PC-9 (cell line): Measurements from ENCODE around the gene SCAF8. TPM values are rescaled to one million over a fixed set of nuclear protein-coding genes. Genes with fewer than 3 reads are reported as not detected.

Experiments
- BruUV-seq: library from RNA; stranded (reverse); fragments of 400-500 nt; replicated peaks from 2 replicates; lab custom pipeline; 2021; lab: Mats Ljungman, UMichigan
- CTCF ChIA-PET: fragments of 300-600 bp; sonication (Branson Sonifier 250); formaldehyde crosslinking; loops from one replicate; lab custom pipeline; 2022; ENCODE audit warnings: antibody characterized with exemption; lab: Charles Lee
- POLR2A ChIA-PET: fragments of 300-600 bp; sonication (Branson Sonifier 250); formaldehyde crosslinking; loops from one replicate; lab custom pipeline; 2022; ENCODE audit warnings: antibody characterized with exemption; ENCODE audit not compliant: unreplicated experiment; lab: Charles Lee
- DNase-seq, 2 experiments: peaks; one replicate each; pipeline versions ENCODE4 v3.0.0 to v3.0.0-alpha.2; 2015 to 2022; ENCODE audit warnings: mixed read lengths in 1 of 2
- H2AFZ ChIP-seq: fragments of 200-600 bp; sonication (generic); 2 replicates; pipeline ENCODE4 v1.8.1; 2017; ENCODE audit warnings: antibody characterized with exemption
- H3F3A ChIP-seq: fragments of 200-600 bp; sonication (generic); 2 replicates; pipeline ENCODE4 v1.8.1; 2017; ENCODE audit warnings: antibody characterized with exemption, mild to moderate bottlenecking, low read depth; ENCODE audit not compliant: insufficient read depth
- H3K27ac ChIP-seq: fragments of 200-600 bp; sonication (generic); 2 replicates; pipeline ENCODE4 v1.6.1; 2016; ENCODE audit warnings: mixed run types
- H3K27me3 ChIP-seq: fragments of 200-600 bp; sonication (generic); 2 replicates; pipeline ENCODE4 v1.6.1; 2016; ENCODE audit warnings: low read depth, mixed run types; ENCODE audit not compliant: insufficient read depth
- H3K36me3 ChIP-seq: fragments of 200-600 bp; sonication (generic); 2 replicates; pipeline ENCODE4 v1.6.1; 2016; ENCODE audit warnings: low read depth, mixed run types
- H3K4me1 ChIP-seq: fragments of 200-600 bp; sonication (generic); replicated peaks from 2 replicates; pipeline ENCODE4 v1.6.1; 2016; ENCODE audit warnings: mixed run types; ENCODE audit not compliant: insufficient read depth
- H3K4me2 ChIP-seq: fragments of 200-600 bp; sonication (generic); 2 replicates; pipeline ENCODE4 v1.6.1; 2017; ENCODE audit warnings: mixed run types
- H3K4me3 ChIP-seq: fragments of 200-600 bp; sonication (generic); 2 replicates; pipeline ENCODE4 v1.6.1; 2016; ENCODE audit warnings: mixed run types
- H3K79me2 ChIP-seq: fragments of 200-600 bp; sonication (generic); 2 replicates; pipeline ENCODE4 v1.6.1; 2017; ENCODE audit warnings: low read depth, mixed run types
- H3K9me2 ChIP-seq: fragments of 200-600 bp; sonication (generic); 2 replicates; pipeline ENCODE4 v1.8.1; 2017; ENCODE audit warnings: mild to moderate bottlenecking; ENCODE audit not compliant: insufficient read depth
- H3K9me3 ChIP-seq: fragments of 200-600 bp; sonication (generic); 2 replicates; pipeline ENCODE4 v1.8.1; 2016; ENCODE audit warnings: low read depth; ENCODE audit not compliant: insufficient read depth
- H4K20me1 ChIP-seq: fragments of 200-600 bp; sonication (generic); 2 replicates; pipeline ENCODE4 v1.8.1; 2017; ENCODE audit not compliant: insufficient read depth
- CTCF ChIP-seq: fragments of 200-600 bp; sonication (generic); conservative IDR thresholded peaks from 2 replicates; pipeline ENCODE4 v1.6.1; 2017; ENCODE audit warnings: mixed run types, antibody characterized with exemption, mild to moderate bottlenecking, moderate library complexity
- EZH2 ChIP-seq: fragments of 200-600 bp; sonication (generic); IDR thresholded peaks from 2 replicates; pipeline ENCODE4 v1.8.0; 2017; ENCODE audit warnings: antibody characterized with exemption, low read depth
- intact Hi-C: fragments of 100-400 bp; cut with micrococcal nuclease; formaldehyde crosslinking; loops from one replicate; pipeline ENCODE4 v1.10.0; 2022; ENCODE audit not compliant: unreplicated experiment
- total RNA-seq: library from RNA; stranded (reverse); gene quantifications from 2 replicates; pipeline ENCODE4 v1.2.3, GENCODE V29; 2021

The SCAF8 gene
- total RNA-seq, 1 experiment from 2014 or later: 22.7 TPM

DNA sequence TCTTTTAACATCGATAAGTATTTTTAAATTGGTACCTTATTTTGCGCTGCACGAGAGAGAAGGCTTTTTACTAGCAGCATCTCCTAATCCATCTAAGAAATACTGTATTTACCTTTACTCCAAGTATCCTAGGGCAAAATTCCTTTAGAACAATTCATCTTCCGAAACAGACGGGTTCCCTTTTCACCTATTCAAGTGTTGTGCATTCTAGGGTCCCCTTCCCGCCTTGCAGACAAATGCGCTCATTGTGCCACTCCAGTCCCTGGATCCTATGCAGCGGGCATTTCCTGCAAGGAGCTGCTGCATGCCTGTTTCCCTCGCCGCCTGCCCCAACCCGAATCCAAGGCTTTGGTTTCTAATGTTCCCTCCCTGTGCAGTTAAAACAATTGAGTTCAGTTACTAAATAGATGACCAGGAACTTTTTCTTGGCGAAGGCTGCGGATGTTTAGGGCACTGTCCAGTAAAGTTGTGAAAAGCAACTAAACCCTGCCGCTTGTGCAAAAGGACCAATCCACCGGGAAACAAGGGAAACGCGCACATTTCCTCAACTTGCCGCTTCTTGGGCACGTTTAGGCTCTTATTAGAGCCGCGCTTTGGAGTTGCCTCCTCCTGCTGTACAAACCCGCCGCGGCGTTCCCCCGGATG lies 556 bp upstream of the SCAF8 start:
- intact Hi-C loops: loop anchor here (1.0 to 5.0 kb wide), 3 partner anchors 55 to 73 kb away; no protein-coding TSS in a partner anchor
- TF ChIP-seq EZH2 (no peak), CTCF (no peak; the same call in none of the 2 replicates)

GRCh38 chr6:154733626-154734382 lies 588 bp downstream of the SCAF8 start:
- Histone ChIP-seq H3K27ac (peak overlapping the region; percentile 91), H3F3A (peaks cover 14% of the 10 kb centered on the region), H3K9me3 (no peaks in the 10 kb centered on the region), H3K79me2 (peaks cover 52% of the 10 kb centered on the region), H3K36me3 (0 out of 2 replicates have a peak, but pooled peaks cover 3% of the 10 kb centered on the region), H3K4me3 (peak overlapping the region; percentile 89), H4K20me1 (peaks cover 47% of the 10 kb centered on the region), H3K4me1 (peaks cover 23% of the 10 kb centered on the region), H2AFZ (peak overlapping the region; percentile 82), H3K4me2 (peak overlapping the region; percentile 81), H3K27me3 (no peaks in the 10 kb centered on the region), H3K9me2 (no peaks in the 10 kb centered on the region)
- no TSS peak for BruUV-seq
- ChIA-PET POLR2A (no interaction called here), CTCF (no interaction called here)
- DNase-seq: peak; percentile 90 to 92
- intact Hi-C loops: loop anchor here (1.0 to 5.0 kb wide), 3 partner anchors 57 to 71 kb away; no protein-coding TSS in a partner anchor
- TF ChIP-seq CTCF: no peak
- no peak for TF ChIP-seq EZH2

More for the DNA sequence above, 556 bp upstream of the SCAF8 start:
- Histone ChIP-seq H2AFZ (peak overlapping the region; percentile 90), H3K4me2 (peak overlapping the region; percentile 81), H3K9me3 (no peaks in the 10 kb centered on the region), H3K9me2 (no peaks in the 10 kb centered on the region), H3K4me3 (peak overlapping the region; percentile 89), H4K20me1 (peaks cover 35% of the 10 kb centered on the region), H3F3A (peaks cover 14% of the 10 kb centered on the region), H3K27me3 (no peaks in the 10 kb centered on the region), H3K79me2 (peaks cover 40% of the 10 kb centered on the region), H3K4me1 (peaks cover 23% of the 10 kb centered on the region), H3K36me3 (0 out of 2 replicates have a peak, but pooled peaks cover 3% of the 10 kb centered on the region), H3K27ac (peak overlapping the region; percentile 91)
- ChIA-PET CTCF (no interaction called here), POLR2A (no interaction called here)
- BruUV-seq: TSS peak; percentile 63
- DNase-seq: peak; percentile 43 to 69

DNA sequence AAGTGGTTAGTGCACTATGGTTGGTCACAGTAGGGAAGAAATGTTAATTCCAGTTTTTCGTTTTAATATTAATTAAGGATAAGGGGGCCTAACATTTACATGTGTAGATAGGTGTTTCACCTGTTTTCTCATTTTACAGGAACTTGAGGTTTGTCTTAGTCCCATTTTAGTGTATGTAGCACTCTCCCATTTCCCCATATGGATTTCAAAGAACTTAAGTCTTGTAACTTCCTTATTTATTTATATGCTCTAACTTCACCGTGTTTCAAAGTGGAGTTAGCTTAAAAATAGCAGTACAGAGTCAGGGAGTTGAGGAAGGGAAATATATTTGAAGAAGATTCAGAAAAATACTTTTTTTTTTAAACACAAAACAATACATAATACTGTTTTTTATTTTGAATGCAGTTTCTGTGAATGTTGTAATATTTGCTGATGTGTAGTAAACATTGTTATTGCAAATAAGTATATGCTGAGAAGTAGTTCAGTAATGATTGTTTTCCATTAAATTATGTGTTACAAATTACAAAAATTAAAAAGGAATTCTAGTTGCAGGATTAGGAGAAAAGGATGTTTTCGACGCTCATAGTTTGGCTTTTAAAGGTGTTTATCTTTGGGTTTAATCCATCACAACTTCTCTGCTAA lies 3.5 kb downstream of the SCAF8 start:
- no peak for DNase-seq
- H3F3A ChIP-seq: peaks cover 10% of the 10 kb centered on the region
- intact Hi-C loops: no loop called here
- no peak overlapping the region for H3K27ac ChIP-seq
- H3K36me3 ChIP-seq: 0 out of 2 replicates have a peak, but pooled peaks cover 3% of the 10 kb centered on the region
- peaks cover 16% of the 10 kb centered on the region for H3K4me1 ChIP-seq
- H3K4me3 ChIP-seq: no peak overlapping the region
- no peak overlapping the region for H2AFZ ChIP-seq
- 0 out of 2 replicates have a peak overlapping the region, but pooled peaks have one; percentile 2 for H3K4me2 ChIP-seq
- BruUV-seq: no TSS peak
- no peaks in the 10 kb centered on the region for H3K27me3 ChIP-seq
- H3K9me2 ChIP-seq: no peaks in the 10 kb centered on the region
- ChIA-PET POLR2A (no interaction called here), CTCF (interaction anchor here (0.8 kb wide), 1 partner anchor 14 kb away, joined by 12 read pairs; no protein-coding TSS in a partner anchor)
- H4K20me1 ChIP-seq: peaks cover 76% of the 10 kb centered on the region
- H3K9me3 ChIP-seq: no peaks in the 10 kb centered on the region
- H3K79me2 ChIP-seq: peaks cover 81% of the 10 kb centered on the region
- TF ChIP-seq EZH2 (no peak), CTCF (no peak)
